DLD1 (cell line): ENCODE measurements around the gene AJUBA.
"Not testable (repeated sequence)": the region's sequence is repeated elsewhere in the genome, so short reads cannot be mapped to it uniquely, and the experiment has no call there.

Experiments used
- in situ Hi-C: cut with HindIII; loops from 2 replicates; pipeline ENCODE4 v1.10.0; 2017; ENCODE audit warnings: low sequenced_read_pairs

AJUBA gene

GRCh38 chr14:23006544-23007419 is 24.4 kb upstream of the AJUBA start:
- in situ Hi-C loops: no loop called here

GRCh38 chr14:23006188-23006534 is 23.8 kb upstream of the AJUBA start:
- in situ Hi-C loops: no loop called here

GRCh38 chr14:23005451-23006187 is 23.3 kb upstream of the AJUBA start:
- in situ Hi-C loops: no loop called here

- in situ Hi-C loops: not testable (repeated sequence)
Measured at GRCh38 chr14:23004274-23004673, 21.9 kb upstream of the AJUBA start.

- in situ Hi-C loops: no loop called here
Measured at GRCh38 chr14:23002592-23002991, 20.2 kb upstream of the AJUBA start.

- in situ Hi-C loops: no loop called here
Measured at GRCh38 chr14:23000860-23001259, 18.5 kb upstream of the AJUBA start.

- in situ Hi-C loops: no loop called here
Measured at GRCh38 chr14:22998329-22999012, 16.1 kb upstream of the AJUBA start.

- in situ Hi-C loops: no loop called here
Measured at GRCh38 chr14:22997676-22998323, 15.4 kb upstream of the AJUBA start.

- in situ Hi-C loops: no loop called here
Measured at GRCh38 chr14:22996768-22997654, 14.7 kb upstream of the AJUBA start.

GRCh38 chr14:22995889-22996625 is 13.7 kb upstream of the AJUBA start:
- in situ Hi-C loops: no loop called here

- in situ Hi-C loops: no loop called here
Measured at GRCh38 chr14:22994762-22995275, 12.5 kb upstream of the AJUBA start.

- in situ Hi-C loops: no loop called here
Measured at GRCh38 chr14:22993517-22993916, 11.2 kb upstream of the AJUBA start.

GRCh38 chr14:22991852-22992251 is 9.5 kb upstream of the AJUBA start:
- in situ Hi-C loops: no loop called here

- in situ Hi-C loops: no loop called here
Measured at GRCh38 chr14:22987291-22987690, 4.9 kb upstream of the AJUBA start.

- in situ Hi-C loops: no loop called here
Measured at GRCh38 chr14:22986508-22987054, 4.2 kb upstream of the AJUBA start.

GRCh38 chr14:22985894-22986507 is 3.6 kb upstream of the AJUBA start:
- in situ Hi-C loops: no loop called here

- in situ Hi-C loops: no loop called here
Measured at GRCh38 chr14:22984959-22985658, 2.8 kb upstream of the AJUBA start.
